Erythroblast (primary cell): ENCODE results near the gene TCEAL7.

Experiments used
- GATA1 ChIP-seq: IDR thresholded peaks from 2 replicates; pipeline ENCODE4 v1.6.1; 2011; ENCODE audit warnings: low read depth, mild to moderate bottlenecking, control low read depth, low read length, moderate library complexity
- POLR2A ChIP-seq: IDR thresholded peaks from 2 replicates; pipeline ENCODE4 v1.6.1; 2011; ENCODE audit warnings: mild to moderate bottlenecking, low read length

DNA sequence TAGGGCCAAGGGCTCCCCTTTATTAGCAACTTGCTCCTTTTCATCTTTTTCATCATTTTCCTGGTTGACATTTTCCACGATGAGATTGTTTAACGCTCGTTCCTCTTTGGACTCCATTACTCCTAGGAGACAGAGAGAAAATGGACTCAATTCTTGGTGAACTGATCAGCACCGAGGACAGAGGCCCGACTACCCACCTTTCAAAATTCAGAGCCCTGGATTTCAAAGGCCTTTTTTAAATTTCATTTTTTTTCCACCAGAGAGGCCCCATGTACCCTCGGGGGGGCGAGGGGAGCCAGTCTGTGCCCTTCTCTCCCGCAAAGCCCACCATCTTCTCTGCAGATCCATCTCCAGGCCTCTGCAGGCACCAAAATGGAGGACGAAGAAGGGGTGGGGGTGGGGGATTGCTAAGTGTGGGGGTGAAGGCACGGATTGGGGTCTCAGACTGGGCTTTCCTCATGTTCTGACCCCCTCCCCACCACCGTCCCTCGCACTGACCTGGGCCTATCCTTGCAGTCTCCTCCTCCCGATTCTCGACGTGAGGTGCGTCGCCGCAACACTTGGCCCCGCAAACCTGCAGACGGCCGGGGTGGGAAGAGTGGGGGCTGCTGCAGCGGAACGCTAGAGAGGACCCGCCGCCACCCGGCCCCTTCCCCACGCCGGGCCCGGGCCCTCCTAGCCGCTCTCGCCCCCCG lies 20.0 kb upstream of the TCEAL7 start:
- TF ChIP-seq POLR2A (no peak), GATA1 (no peak)
